Measurements from ENCODE around the gene AKAP13.

AKAP13 gene

DNA sequence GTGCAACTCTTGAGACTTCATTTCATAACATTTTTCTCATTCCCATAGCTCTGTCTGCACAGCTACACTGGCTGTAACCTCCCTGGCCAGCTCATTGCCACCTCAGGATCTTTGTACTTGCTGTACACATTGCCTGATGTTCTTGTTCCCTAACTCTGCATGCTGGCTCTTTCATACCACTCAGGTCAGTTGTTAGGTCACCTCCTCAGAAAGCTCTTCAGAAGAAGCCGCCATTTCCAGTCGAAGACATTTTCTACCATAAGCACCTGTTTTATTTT is 176.2 kb downstream of the AKAP13 start:
- no CpG with 5 or more reads among the region's 2 CpGs for WGBS, 2 donors (ENCODE audit: extremely low coverage in 2 of 2, insufficient read length in 2 of 2, insufficient replicate concordance in 1 of 2)
- Histone ChIP-seq H3K4me3 (ENCODE audit: low read length in 2 of 2) (no peak overlapping the region), H3K27ac (replicated peaks; ENCODE audit: low read length) (no peak overlapping the region), H3K4me2 (ENCODE audit: insufficient read depth, low read length, poor library complexity, severe bottlenecking) (no peak overlapping the region), H3K79me1 (ENCODE audit: low read depth, low read length) (peaks cover 5% of the 10 kb centered on the region), H4K8ac (ENCODE audit: low read depth, low read length) (no peak overlapping the region), H3K4me1 (ENCODE audit: control insufficient read depth in 2 of 2, insufficient read depth in 1 of 2, low read depth in 1 of 2, low read length in 2 of 2) (peaks cover 0 to 1% of the 10 kb centered on the region in 2 donors), H3K9me3 (replicated peaks in 1 of 2; ENCODE audit: control insufficient read depth in 2 of 2, insufficient read depth in 1 of 2, low read depth in 1 of 2, low read length in 2 of 2) (peaks cover 2 to 13% of the 10 kb centered on the region in 2 donors), H2AK5ac (ENCODE audit: low read depth, low read length) (no peak overlapping the region), H3K18ac (ENCODE audit: low read length) (no peak overlapping the region), H3K23ac (ENCODE audit: low read depth, low read length, poor library complexity) (no peak overlapping the region), H2BK15ac (ENCODE audit: low read length) (no peak overlapping the region), H4K91ac (ENCODE audit: low read depth, low read length, poor library complexity) (no peak overlapping the region), H2BK120ac (ENCODE audit: low read depth, low read length) (no peak overlapping the region), H3K36me3 (replicated peaks in 1 of 2; ENCODE audit: control insufficient read depth in 2 of 2, insufficient read depth in 2 of 2, low read length in 2 of 2) (peaks cover 3 to 24% of the 10 kb centered on the region in 2 donors), H3K27me3 (ENCODE audit: control insufficient read depth in 3 of 3, insufficient read depth in 3 of 3, low read depth in 1 of 3, low read length in 3 of 3) (no peaks in the 10 kb centered on the region), H3K4ac (ENCODE audit: low read length) (no peak overlapping the region), H3K14ac (ENCODE audit: low read length) (no peak overlapping the region), H2BK12ac (ENCODE audit: low read length) (no peak overlapping the region), H3K9ac (ENCODE audit: low read depth, low read length, poor library complexity) (no peak overlapping the region), H2AFZ (ENCODE audit: low read length) (no peak overlapping the region), H2BK5ac (ENCODE audit: low read length) (no peak overlapping the region)
- no peak for DNase-seq (ENCODE audit: low spot score)

GRCh38 chr15:85557385-85557784 is 177.0 kb downstream of the AKAP13 start:
- H3K9me3 ChIP-seq (replicated peaks in 1 of 2; ENCODE audit: control insufficient read depth in 2 of 2, insufficient read depth in 1 of 2, low read depth in 1 of 2, low read length in 2 of 2): peaks cover 2 to 13% of the 10 kb centered on the region in 2 donors
- H3K14ac ChIP-seq (ENCODE audit: low read length): no peak overlapping the region
- no peak overlapping the region for H2BK15ac ChIP-seq (ENCODE audit: low read length)
- no peak overlapping the region for H2BK120ac ChIP-seq (ENCODE audit: low read depth, low read length)
- H4K91ac ChIP-seq (ENCODE audit: low read depth, low read length, poor library complexity): no peak overlapping the region
- no peaks in the 10 kb centered on the region for H3K27me3 ChIP-seq (ENCODE audit: control insufficient read depth in 3 of 3, insufficient read depth in 3 of 3, low read depth in 1 of 3, low read length in 3 of 3)
- no peak overlapping the region for H2AFZ ChIP-seq (ENCODE audit: low read length)
- H3K18ac ChIP-seq (ENCODE audit: low read length): no peak overlapping the region
- no peak overlapping the region for H2AK5ac ChIP-seq (ENCODE audit: low read depth, low read length)
- peaks cover 3 to 19% of the 10 kb centered on the region in 2 donors for H3K36me3 ChIP-seq (replicated peaks in 1 of 2; ENCODE audit: control insufficient read depth in 2 of 2, insufficient read depth in 2 of 2, low read length in 2 of 2)
- H3K27ac ChIP-seq (replicated peaks; ENCODE audit: low read length): no peak overlapping the region
- H3K4me3 ChIP-seq (ENCODE audit: low read length in 2 of 2): no peak overlapping the region
- H3K9ac ChIP-seq (ENCODE audit: low read depth, low read length, poor library complexity): no peak overlapping the region
- no peak overlapping the region for H2BK12ac ChIP-seq (ENCODE audit: low read length)
- H3K4me2 ChIP-seq (ENCODE audit: insufficient read depth, low read length, poor library complexity, severe bottlenecking): no peak overlapping the region
- H3K4me1 ChIP-seq (ENCODE audit: control insufficient read depth in 2 of 2, insufficient read depth in 1 of 2, low read depth in 1 of 2, low read length in 2 of 2): peaks cover 0 to 1% of the 10 kb centered on the region in 2 donors
- H2BK5ac ChIP-seq (ENCODE audit: low read length): no peak overlapping the region
- H3K79me1 ChIP-seq (ENCODE audit: low read depth, low read length): peaks cover 5% of the 10 kb centered on the region
- no peak overlapping the region for H3K23ac ChIP-seq (ENCODE audit: low read depth, low read length, poor library complexity)
- DNase-seq (ENCODE audit: low spot score): no peak
- H3K4ac ChIP-seq (ENCODE audit: low read length): no peak overlapping the region
- no peak overlapping the region for H4K8ac ChIP-seq (ENCODE audit: low read depth, low read length)
- WGBS, 2 donors (ENCODE audit: extremely low coverage in 2 of 2, insufficient read length in 2 of 2, insufficient replicate concordance in 1 of 2): 100% methylated on average over 1 of the region's 6 CpGs; no CpG with 5 or more reads in 1 of the 2 donors

DNA sequence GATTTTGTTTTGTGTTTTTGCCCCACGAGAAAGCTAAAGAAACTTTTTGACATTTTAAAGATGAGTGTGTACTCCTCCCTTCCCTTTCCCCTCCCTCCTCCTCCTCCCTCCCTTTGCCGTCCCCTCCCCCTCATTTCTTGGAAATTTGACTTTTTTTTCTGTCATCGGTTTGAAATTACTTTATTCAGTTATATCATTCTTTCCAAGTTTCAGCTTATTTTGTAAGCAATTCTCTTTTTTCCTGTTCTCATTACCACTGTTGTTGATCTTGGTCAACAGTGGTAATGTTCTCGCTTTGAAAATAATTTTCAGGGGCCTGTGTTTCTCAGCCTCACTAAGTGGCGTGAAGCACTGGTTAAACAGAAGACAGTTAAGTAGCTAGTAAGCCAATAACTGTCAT is 178.4 kb downstream of the AKAP13 start:
- Histone ChIP-seq H2BK15ac (ENCODE audit: low read length) (no peak overlapping the region), H3K27ac (replicated peaks; ENCODE audit: low read length) (no peak overlapping the region), H3K36me3 (replicated peaks in 1 of 2; ENCODE audit: control insufficient read depth in 2 of 2, insufficient read depth in 2 of 2, low read length in 2 of 2) (peaks cover 0 to 14% of the 10 kb centered on the region in 2 donors), H2AFZ (ENCODE audit: low read length) (no peak overlapping the region), H3K18ac (ENCODE audit: low read length) (no peak overlapping the region), H3K9me3 (replicated peaks in 1 of 2; ENCODE audit: control insufficient read depth in 2 of 2, insufficient read depth in 1 of 2, low read depth in 1 of 2, low read length in 2 of 2) (peaks cover 0 to 3% of the 10 kb centered on the region in 2 donors), H2BK5ac (ENCODE audit: low read length) (no peak overlapping the region), H3K23ac (ENCODE audit: low read depth, low read length, poor library complexity) (no peak overlapping the region), H3K79me1 (ENCODE audit: low read depth, low read length) (peaks cover 2% of the 10 kb centered on the region), H3K4me1 (ENCODE audit: control insufficient read depth in 2 of 2, insufficient read depth in 1 of 2, low read depth in 1 of 2, low read length in 2 of 2) (peaks cover 0 to 1% of the 10 kb centered on the region in 2 donors), H3K4ac (ENCODE audit: low read length) (no peak overlapping the region), H3K4me3 (ENCODE audit: low read length in 2 of 2) (no peak overlapping the region), H2BK12ac (ENCODE audit: low read length) (no peak overlapping the region), H3K9ac (ENCODE audit: low read depth, low read length, poor library complexity) (no peak overlapping the region), H4K8ac (ENCODE audit: low read depth, low read length) (no peak overlapping the region), H2AK5ac (ENCODE audit: low read depth, low read length) (no peak overlapping the region), H4K91ac (ENCODE audit: low read depth, low read length, poor library complexity) (no peak overlapping the region), H3K14ac (ENCODE audit: low read length) (no peak overlapping the region), H3K4me2 (ENCODE audit: insufficient read depth, low read length, poor library complexity, severe bottlenecking) (no peak overlapping the region), H2BK120ac (ENCODE audit: low read depth, low read length) (no peak overlapping the region), H3K27me3 (ENCODE audit: control insufficient read depth in 3 of 3, insufficient read depth in 3 of 3, low read depth in 1 of 3, low read length in 3 of 3) (no peaks in the 10 kb centered on the region)
- WGBS, 2 donors (ENCODE audit: extremely low coverage in 2 of 2, insufficient read length in 2 of 2, insufficient replicate concordance in 1 of 2): no CpG with 5 or more reads among the region's 5 CpGs
- no peak for DNase-seq (ENCODE audit: low spot score)

DNA sequence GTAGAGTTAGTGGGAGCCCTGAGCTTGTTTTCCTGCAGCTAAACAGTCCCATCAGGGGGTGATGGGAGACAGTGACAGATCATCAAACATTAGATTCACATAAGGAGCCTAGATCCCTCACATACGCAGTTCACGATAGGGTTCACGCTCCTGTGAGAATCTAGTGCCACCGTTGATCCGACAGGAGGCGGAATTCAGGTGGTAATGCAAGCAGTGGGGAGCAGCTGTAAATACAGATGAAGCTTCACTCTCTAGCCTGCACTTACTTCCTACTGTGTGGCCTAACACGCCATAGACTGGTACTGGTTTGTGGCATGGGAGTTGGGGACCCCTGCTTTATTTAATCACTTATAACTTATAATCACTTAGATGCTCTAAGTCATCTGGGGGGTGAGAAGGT is 179.1 kb downstream of the AKAP13 start:
- H2AK5ac ChIP-seq (ENCODE audit: low read depth, low read length): no peak overlapping the region
- H2BK15ac ChIP-seq (ENCODE audit: low read length): no peak overlapping the region
- H3K27ac ChIP-seq (replicated peaks; ENCODE audit: low read length): no peak overlapping the region
- H3K4ac ChIP-seq (ENCODE audit: low read length): no peak overlapping the region
- no peak overlapping the region for H3K4me2 ChIP-seq (ENCODE audit: insufficient read depth, low read length, poor library complexity, severe bottlenecking)
- DNase-seq (ENCODE audit: low spot score): no peak
- H4K8ac ChIP-seq (ENCODE audit: low read depth, low read length): no peak overlapping the region
- no peak overlapping the region for H4K91ac ChIP-seq (ENCODE audit: low read depth, low read length, poor library complexity)
- H3K4me3 ChIP-seq (ENCODE audit: low read length in 2 of 2): no peak overlapping the region
- H3K9me3 ChIP-seq (replicated peaks in 1 of 2; ENCODE audit: control insufficient read depth in 2 of 2, insufficient read depth in 1 of 2, low read depth in 1 of 2, low read length in 2 of 2): no peaks in the 10 kb centered on the region
- H2BK12ac ChIP-seq (ENCODE audit: low read length): no peak overlapping the region
- peaks cover 2% of the 10 kb centered on the region for H3K79me1 ChIP-seq (ENCODE audit: low read depth, low read length)
- H3K18ac ChIP-seq (ENCODE audit: low read length): no peak overlapping the region
- H3K23ac ChIP-seq (ENCODE audit: low read depth, low read length, poor library complexity): no peak overlapping the region
- H3K36me3 ChIP-seq (replicated peaks in 1 of 2; ENCODE audit: control insufficient read depth in 2 of 2, insufficient read depth in 2 of 2, low read length in 2 of 2): peaks cover 0 to 10% of the 10 kb centered on the region in 2 donors
- no peak overlapping the region for H2AFZ ChIP-seq (ENCODE audit: low read length)
- no peaks in the 10 kb centered on the region for H3K27me3 ChIP-seq (ENCODE audit: control insufficient read depth in 3 of 3, insufficient read depth in 3 of 3, low read depth in 1 of 3, low read length in 3 of 3)
- no peak overlapping the region for H2BK5ac ChIP-seq (ENCODE audit: low read length)
- H3K4me1 ChIP-seq (ENCODE audit: control insufficient read depth in 2 of 2, insufficient read depth in 1 of 2, low read depth in 1 of 2, low read length in 2 of 2): peaks cover 0 to 1% of the 10 kb centered on the region in 2 donors
- H3K9ac ChIP-seq (ENCODE audit: low read depth, low read length, poor library complexity): no peak overlapping the region
- no peak overlapping the region for H3K14ac ChIP-seq (ENCODE audit: low read length)
- H2BK120ac ChIP-seq (ENCODE audit: low read depth, low read length): no peak overlapping the region
- no CpG with 5 or more reads among the region's 7 CpGs for WGBS, 2 donors (ENCODE audit: extremely low coverage in 2 of 2, insufficient read length in 2 of 2, insufficient replicate concordance in 1 of 2)

Measured in neuronal stem cell (in vitro differentiated cells).